Activated CD8-positive, alpha-beta T cell treated with anti-CD3 and anti-CD28 coated beads for 36 hours (primary cell): ENCODE results near the gene BCL2. TPM values are rescaled to one million over a fixed set of nuclear protein-coding genes. Genes with fewer than 3 reads are reported as not detected.

Experiments used
- ATAC-seq: fragments of 200-7000 bp; cut with Tn5 transposase; one replicate; pipeline ENCODE4 v1.10.0; 2021; ENCODE audit warnings: mild to moderate bottlenecking, moderate library complexity
- CTCF ChIA-PET: fragments of 350-600 bp; sonication (Branson Sonifier 250); formaldehyde crosslinking; loops from one replicate; lab custom pipeline; 2021; ENCODE audit warnings: antibody characterized with exemption; lab: Charles Lee
- POLR2A ChIA-PET: fragments of 350-600 bp; sonication (Branson Sonifier 250); formaldehyde crosslinking; loops from one replicate; lab custom pipeline; 2021; ENCODE audit warnings: antibody characterized with exemption; lab: Charles Lee
- DNase-seq: peaks from one replicate; pipeline ENCODE4 v3.0.0-alpha.2; 2020
- H3K27ac Mint-ChIP-seq: one replicate; pipeline ENCODE4 v1.8.0; 2021; ENCODE audit warnings: mild to moderate bottlenecking, mixed read lengths
- H3K27me3 Mint-ChIP-seq: one replicate; pipeline ENCODE4 v1.8.0; 2021; ENCODE audit warnings: mixed read lengths
- H3K36me3 Mint-ChIP-seq: one replicate; pipeline ENCODE4 v1.8.0; 2021; ENCODE audit warnings: low read depth, mixed read lengths
- H3K4me1 Mint-ChIP-seq: one replicate; pipeline ENCODE4 v1.8.0; 2021; ENCODE audit warnings: low read depth, mixed read lengths
- H3K4me3 Mint-ChIP-seq: one replicate; pipeline ENCODE4 v1.8.0; 2021; ENCODE audit warnings: mild to moderate bottlenecking, moderate library complexity, mixed read lengths
- H3K9me3 Mint-ChIP-seq: one replicate; pipeline ENCODE4 v1.8.0; 2021; ENCODE audit warnings: mixed read lengths
- intact Hi-C: fragments of 100-400 bp; cut with micrococcal nuclease; formaldehyde crosslinking; loops from one replicate; pipeline ENCODE4 v1.10.0; 2022
- total RNA-seq, 2 experiments: library from RNA; stranded (reverse); gene quantifications; one replicate each; pipeline ENCODE4 v1.2.3, GENCODE V29; 2021
- TF ChIP-seq, protein P1 (sequence below): fragments of 200-600 bp; IDR thresholded peaks from one replicate; pipeline ENCODE4 v1.8.0; 2022; ENCODE audit warnings: antibody characterized with exemption, mild to moderate bottlenecking

The BCL2 gene
- total RNA-seq, 2 experiments from 2014 or later, result 104 to 107 TPM

DNA sequence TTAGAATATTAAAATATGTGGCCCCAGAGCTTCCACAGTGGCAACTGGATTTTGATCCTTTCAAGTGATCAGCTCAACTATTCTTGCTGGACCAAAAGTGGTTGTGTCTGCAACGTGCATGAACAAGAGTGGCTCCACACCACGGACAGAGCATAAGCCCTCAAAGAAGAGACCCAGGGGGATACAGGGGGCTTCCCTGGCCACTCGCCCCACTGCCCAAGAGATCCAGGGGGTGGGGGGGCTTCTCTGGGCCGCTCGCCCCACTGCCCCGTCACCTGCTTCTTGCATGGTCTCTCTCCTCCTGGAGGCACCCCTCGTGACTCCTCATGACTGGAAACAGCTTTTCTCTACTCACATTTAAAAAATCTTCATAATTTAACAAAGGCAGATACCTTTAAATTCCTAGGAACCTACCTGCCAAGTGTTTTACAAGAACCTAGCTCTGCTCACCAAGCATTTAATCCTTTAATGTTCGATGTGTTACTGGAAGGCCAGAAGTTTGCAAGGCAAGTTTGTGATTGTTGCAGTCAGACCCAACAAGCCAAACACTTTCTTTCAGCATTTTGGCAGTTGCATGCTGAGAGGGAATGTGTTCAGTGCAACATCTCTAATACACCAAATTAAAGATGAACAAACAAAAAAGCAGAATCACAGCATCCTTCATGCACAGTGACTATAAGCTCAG, 174.3 kb downstream of the BCL2 start:
- Mint-ChIP-seq H3K4me1 (peaks cover 37% of the 10 kb centered on the region), H3K27ac (no peak overlapping the region), H3K36me3 (peaks cover 44% of the 10 kb centered on the region), H3K27me3 (no peaks in the 10 kb centered on the region), H3K4me3 (no peak overlapping the region), H3K9me3 (peaks cover 3% of the 10 kb centered on the region)
- POLR2A ChIA-PET, result interaction anchor here (1.1 to 9.6 kb wide), 3 partner anchors 10 to 163 kb away, joined by 3 to 59 read pairs (median 9); no protein-coding TSS in a partner anchor
- intact Hi-C loops, result no loop called here
- TF ChIP-seq, protein P1, sequence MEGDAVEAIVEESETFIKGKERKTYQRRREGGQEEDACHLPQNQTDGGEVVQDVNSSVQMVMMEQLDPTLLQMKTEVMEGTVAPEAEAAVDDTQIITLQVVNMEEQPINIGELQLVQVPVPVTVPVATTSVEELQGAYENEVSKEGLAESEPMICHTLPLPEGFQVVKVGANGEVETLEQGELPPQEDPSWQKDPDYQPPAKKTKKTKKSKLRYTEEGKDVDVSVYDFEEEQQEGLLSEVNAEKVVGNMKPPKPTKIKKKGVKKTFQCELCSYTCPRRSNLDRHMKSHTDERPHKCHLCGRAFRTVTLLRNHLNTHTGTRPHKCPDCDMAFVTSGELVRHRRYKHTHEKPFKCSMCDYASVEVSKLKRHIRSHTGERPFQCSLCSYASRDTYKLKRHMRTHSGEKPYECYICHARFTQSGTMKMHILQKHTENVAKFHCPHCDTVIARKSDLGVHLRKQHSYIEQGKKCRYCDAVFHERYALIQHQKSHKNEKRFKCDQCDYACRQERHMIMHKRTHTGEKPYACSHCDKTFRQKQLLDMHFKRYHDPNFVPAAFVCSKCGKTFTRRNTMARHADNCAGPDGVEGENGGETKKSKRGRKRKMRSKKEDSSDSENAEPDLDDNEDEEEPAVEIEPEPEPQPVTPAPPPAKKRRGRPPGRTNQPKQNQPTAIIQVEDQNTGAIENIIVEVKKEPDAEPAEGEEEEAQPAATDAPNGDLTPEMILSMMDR, result no peak
- ATAC-seq (no peak), DNase-seq (no peak)
- CTCF ChIA-PET, result interaction anchor here (1.0 kb wide), 1 partner anchor 9 kb away, joined by 4 read pairs; no protein-coding TSS in a partner anchor

DNA sequence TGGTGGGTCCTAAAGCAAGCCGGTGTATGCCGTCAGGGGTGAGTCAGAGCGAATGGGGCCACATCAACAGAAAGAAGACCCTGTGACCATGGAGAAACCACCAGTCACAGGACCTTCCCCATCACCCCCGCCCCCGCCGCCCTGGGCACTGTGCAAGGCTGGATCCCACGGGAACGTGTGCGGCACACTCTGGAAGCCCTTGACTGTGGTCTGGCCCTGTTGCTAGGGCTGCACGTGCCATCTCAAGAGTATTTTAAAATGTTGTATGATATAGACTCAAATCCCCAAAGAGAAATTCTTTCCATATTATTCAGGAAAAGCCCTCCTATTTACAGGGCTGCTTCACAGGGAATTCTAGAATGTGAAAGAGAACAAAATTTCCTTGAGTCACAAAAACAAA, 174.8 kb downstream of the BCL2 start:
- Mint-ChIP-seq H3K4me1 (peaks cover 42% of the 10 kb centered on the region), H3K9me3 (peaks cover 5% of the 10 kb centered on the region), H3K36me3 (peaks cover 48% of the 10 kb centered on the region), H3K27me3 (no peaks in the 10 kb centered on the region), H3K27ac (no peak overlapping the region), H3K4me3 (no peak overlapping the region)
- ChIA-PET CTCF (interaction anchor here (1.0 to 3.4 kb wide), 3 partner anchors 10 to 179 kb away, joined by 3 to 14 read pairs (median 4); no protein-coding TSS in a partner anchor), POLR2A (interaction anchor here (1.1 to 9.6 kb wide), 3 partner anchors 11 to 163 kb away, joined by 3 to 59 read pairs (median 9); no protein-coding TSS in a partner anchor)
- ATAC-seq (no peak), DNase-seq (no peak)
- intact Hi-C loops, result no loop called here
- TF ChIP-seq, protein P1, result no peak

DNA sequence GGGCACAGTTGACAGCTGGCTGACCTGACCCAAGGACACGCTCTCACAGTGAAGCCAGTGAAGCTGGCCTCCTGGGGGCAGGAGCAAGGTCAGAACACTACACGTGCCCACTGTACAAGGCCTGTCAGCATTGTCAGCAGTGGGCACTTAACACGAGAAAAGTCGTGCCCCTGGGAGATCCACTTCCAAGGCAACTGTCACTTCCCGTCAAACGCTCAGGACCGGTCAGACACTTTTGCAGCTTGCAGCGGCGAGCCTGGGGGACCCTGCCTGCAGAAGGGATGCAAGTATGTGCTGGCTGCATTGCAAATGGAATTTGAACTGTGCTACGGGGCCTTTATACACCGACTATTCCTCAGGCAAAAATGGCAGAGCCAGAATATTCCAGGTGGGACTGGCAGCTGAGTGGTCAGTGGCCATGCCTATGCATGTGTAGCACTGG, 176.2 kb downstream of the BCL2 start:
- H3K9me3 Mint-ChIP-seq, result peaks cover 5% of the 10 kb centered on the region
- H3K36me3 Mint-ChIP-seq, result peaks cover 48% of the 10 kb centered on the region
- ATAC-seq (no peak), DNase-seq (no peak)
- H3K27ac Mint-ChIP-seq, result no peak overlapping the region
- intact Hi-C loops, result no loop called here
- no peaks in the 10 kb centered on the region for H3K27me3 Mint-ChIP-seq
- peaks cover 51% of the 10 kb centered on the region for H3K4me1 Mint-ChIP-seq
- TF ChIP-seq, protein P1, result no peak
- ChIA-PET CTCF (interaction anchor here (1.3 to 3.5 kb wide), 4 partner anchors 9 to 180 kb away, joined by 3 to 20 read pairs (median 10); no protein-coding TSS in a partner anchor), POLR2A (interaction anchor here (1.1 to 9.6 kb wide), 4 partner anchors 11 to 176 kb away, joined by 3 to 59 read pairs (median 7); partner anchors contain the start of gene BCL2)
- no peak overlapping the region for H3K4me3 Mint-ChIP-seq

DNA sequence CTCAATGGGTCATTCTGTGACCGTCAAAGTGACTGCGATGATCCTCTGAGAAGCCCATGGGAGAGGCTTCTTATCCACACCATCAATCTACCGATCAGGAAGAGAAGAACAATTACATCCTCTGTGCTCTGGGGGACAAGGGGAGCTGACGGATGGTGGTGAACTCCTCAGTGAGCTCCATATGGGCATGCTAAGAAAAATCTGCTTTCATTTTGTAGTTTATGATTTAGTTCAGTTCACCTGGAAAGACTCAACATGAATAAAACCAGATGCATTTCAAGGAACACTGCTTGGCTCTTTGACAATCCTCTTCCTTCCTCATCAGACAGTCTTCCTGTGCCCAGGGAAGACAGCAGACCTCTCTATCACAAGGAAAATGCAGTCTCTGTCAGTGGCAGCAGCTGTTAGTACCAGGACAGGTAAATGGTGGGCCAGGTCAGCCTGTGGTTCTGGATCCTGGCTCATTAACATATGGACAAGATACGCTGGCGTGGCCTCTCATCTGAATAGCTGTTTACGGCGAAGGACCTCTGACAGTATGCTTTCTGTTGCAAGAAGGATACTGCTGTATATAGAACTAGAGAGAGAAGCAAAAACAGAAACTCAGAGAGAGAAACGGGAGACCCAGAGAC, 176.9 kb downstream of the BCL2 start:
- Mint-ChIP-seq H3K4me1 (peaks cover 57% of the 10 kb centered on the region), H3K36me3 (peaks cover 50% of the 10 kb centered on the region), H3K27ac (no peak overlapping the region), H3K27me3 (no peaks in the 10 kb centered on the region), H3K9me3 (peaks cover 5% of the 10 kb centered on the region), H3K4me3 (no peak overlapping the region)
- ATAC-seq (no peak), DNase-seq (no peak)
- CTCF ChIA-PET, result interaction anchor here (1.2 to 3.5 kb wide), 4 partner anchors 10 to 197 kb away, joined by 4 to 20 read pairs (median 10); no protein-coding TSS in a partner anchor
- TF ChIP-seq, protein P1, result no peak
- intact Hi-C loops, result no loop called here
- POLR2A ChIA-PET, result interaction anchor here (1.1 to 9.6 kb wide), 4 partner anchors 10 to 177 kb away, joined by 3 to 59 read pairs (median 7); partner anchors contain the start of gene BCL2
